HG03108 (cell line): ENCODE data around the gene FOXL2NB.

ENCODE experiments used
- ATAC-seq: cut with Tn5 transposase; IDR thresholded peaks from one replicate; pipeline ENCODE4 v1.9.1; 2021; ENCODE audit warnings: moderate library complexity; ENCODE audit not compliant: unreplicated experiment

FOXL2NB gene

DNA sequence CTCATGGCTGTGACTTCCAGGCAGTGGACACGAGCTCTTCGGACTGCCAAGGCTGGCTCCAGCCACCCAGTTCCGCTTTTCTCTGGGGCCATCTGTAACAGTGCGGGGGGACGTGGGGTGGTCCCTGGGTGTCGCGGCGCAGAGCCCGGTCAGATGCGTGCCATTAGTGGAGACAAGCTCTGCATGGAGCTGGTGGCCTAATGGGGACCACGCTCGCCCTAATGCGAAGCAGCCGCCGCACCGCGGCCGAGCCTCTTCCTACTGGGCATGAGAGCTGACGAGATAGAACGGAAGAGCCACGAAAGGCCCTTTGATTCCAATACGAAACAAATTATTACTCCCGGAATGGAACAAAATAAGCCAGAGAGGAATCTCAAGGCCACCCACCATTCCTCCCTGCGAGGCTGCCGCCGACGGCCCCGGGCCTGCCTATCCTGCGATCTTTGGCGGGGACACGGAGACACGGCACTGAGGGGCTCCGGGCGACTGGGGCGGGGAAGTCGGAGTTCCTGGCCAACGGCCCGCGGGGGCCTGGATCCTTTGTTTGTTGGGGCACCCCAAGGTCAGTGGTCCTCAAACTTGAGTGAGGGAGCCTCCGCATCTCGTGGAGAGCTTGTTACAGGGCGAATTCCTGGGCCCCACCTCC is 18.2 kb upstream of the FOXL2NB start:
- ATAC-seq: no peak

DNA sequence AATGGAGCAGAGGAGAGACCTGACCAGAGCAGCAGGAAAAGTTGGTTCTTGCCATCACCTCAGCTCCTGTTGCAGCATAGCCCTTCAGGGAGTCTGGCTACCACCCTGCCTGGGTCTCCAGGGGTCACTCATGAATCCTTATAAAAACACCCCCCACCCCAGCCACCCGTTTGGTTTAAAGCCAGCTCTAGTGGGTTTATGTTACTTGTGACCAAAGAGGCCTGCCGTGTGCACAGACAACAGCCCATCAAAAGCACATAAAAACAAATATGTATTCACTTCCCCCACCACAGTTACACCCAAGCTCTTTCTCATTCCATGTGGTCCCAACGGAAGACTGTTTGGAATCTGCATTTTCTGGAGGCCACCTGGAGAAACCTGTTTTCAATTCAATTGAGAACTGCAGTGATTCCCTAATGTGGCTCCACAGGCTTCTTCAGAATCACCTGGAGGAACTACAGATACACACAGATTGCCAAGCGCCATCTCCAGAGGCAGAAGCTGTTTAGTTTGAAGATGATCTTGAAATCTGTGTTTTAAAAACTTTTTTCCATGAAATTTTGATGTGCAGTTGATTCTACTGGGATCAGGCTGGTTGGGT is 13.8 kb upstream of the FOXL2NB start:
- no peak for ATAC-seq

DNA sequence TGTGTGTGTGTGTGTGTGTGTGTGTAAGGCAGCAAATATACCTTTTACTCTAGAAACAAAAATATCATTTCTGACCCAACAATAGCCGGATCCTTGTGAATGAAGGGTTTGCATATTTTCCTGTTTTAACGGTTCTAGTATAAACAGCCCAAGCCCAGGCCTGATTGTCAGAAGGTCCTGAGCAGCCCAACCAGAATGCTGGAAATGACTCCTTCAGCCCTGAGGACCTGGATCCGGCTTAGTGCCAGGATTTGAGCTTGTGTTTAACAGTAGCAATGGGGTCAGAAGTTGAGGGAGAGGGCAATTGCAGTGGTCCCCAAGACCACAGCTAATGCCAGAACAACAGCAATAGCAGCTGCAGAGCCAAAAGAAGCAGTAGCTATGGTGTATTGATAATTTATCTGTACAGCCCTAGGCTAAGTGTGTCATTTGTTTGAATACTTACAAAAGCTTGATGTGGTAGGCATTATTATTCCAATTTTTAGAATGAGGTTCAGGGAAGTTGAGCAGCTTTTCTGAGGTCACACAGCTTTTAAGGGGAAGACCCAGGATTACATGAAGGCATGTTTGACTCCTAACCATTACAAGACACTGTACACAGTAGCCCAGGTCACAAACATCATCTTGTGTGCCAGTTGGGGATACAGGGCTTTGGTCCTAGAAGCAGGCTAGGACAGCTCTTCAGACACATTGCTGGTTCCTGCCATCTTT is 12.9 kb upstream of the FOXL2NB start:
- ATAC-seq: no peak

DNA sequence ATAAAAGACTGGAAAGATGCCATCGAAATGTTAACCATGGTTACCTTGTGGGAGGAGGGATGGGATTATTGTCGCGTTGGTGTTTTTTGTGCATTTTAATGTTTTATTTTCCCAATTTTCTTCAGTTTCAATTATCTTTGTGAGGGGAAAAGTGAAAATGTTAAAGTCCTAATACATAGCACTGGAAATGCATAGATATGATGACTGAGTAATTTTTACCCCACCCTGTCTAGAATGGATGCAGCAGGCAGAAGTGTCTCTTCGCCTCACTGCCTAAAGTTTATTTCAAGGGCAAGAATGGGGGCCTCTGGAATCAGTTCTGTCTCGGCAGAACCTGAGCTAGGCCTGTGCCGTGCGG is 11.5 kb upstream of the FOXL2NB start:
- ATAC-seq: no peak

DNA sequence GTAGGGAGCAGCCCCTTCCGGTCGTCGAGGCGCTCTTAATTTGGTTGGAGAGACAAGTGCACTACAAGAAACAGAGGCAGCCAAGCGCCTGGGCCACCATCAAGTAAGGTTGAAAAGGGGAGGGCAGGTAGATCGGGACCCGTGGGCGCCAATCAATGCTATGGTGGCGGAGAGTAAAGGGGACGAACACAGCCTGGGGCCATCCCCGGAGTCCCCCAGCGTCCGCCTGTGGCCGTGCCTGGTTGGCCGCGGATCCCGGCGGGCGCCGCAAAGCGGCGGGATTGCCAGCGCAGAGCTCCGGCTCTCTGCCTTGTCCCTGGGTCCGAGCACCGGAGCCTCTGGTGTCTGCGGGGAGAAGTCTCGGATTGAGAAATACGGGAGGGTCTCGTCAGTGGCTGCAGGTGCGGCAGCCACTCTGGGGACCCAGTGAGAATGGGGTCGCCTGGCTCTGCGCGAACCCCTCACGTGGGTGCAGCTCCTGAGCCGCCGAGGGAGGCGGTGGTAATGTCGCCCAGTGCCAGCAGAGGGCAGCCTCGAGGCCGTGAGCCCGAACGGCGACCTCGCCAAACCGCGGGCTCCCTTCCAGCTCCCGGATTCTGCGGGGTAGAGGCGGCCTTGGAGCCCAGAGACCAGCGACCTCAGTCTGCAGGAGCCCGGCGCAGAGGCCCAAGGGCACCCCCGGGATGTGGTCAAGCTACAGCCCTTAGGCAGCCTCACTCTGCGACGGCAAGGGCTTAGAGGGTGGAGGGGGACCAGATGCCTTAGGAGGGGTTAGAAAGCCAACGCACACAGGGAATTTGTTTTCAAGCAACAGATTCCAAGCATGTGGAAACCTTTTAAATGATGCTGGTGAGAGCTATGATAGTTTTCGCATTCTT is 10.9 kb upstream of the FOXL2NB start:
- ATAC-seq: peak; percentile 77

DNA sequence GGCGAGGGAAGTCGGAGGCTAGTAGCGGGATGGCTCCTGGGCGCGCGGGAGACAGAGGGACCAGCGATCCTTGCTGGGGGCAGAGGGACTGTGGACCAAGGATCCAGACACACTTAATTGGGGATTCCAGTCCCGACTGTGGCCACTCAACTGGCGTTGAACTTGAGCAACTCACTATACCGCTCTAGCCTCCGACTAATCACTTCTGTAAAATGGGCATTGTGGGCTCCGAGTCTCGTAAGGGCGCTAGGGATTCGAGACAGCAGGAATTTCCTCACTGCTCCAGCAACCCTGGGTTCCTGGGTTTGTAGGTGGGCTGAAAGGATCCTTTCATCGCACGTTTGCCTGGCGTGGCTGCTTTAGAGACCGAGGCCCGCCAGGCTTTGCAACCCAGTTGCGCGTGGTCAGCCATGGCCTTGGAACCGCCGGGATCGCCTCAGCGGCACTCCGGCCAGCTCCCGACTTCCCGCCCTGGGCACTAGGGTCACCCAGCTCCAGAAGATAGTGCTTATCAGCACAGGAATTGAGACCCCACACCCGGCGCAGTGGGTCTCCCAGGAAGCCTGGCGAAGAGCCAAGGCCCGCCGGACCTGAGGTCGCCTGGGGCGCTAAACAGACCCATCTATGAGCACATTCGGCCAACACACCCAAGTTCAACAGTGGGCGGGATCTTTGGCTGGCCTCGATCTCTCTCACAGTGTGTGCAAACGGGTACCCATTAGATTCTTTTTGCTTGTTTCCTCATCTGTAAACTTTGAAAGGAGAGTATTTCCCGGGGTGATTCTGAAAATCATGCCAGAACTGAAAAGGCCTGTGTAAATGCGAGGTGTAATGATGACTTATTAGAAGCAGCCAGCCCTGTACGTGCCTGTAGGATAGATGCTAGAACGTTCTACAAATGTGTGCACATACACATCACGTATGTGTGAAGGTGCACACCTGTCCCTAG is 10.0 kb upstream of the FOXL2NB start:
- no peak for ATAC-seq

DNA sequence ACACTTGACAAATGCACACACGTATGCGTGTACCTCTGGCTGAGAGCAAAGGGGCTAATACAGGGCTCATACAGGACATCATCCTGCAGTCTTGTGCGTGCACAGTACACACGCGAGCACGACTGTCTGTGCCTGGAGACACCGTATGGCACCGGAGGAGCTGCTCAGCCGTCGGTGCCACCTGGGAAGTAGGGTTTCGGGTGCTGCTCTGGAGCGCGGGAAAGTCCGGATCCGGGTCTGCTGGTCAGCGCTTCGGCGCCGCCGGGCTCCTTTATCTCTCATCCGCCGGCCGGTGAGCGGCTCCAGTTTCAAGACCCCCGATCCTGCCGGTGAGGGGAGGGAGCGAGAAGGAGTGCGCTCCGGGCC is 9.3 kb upstream of the FOXL2NB start:
- ATAC-seq: no peak

DNA sequence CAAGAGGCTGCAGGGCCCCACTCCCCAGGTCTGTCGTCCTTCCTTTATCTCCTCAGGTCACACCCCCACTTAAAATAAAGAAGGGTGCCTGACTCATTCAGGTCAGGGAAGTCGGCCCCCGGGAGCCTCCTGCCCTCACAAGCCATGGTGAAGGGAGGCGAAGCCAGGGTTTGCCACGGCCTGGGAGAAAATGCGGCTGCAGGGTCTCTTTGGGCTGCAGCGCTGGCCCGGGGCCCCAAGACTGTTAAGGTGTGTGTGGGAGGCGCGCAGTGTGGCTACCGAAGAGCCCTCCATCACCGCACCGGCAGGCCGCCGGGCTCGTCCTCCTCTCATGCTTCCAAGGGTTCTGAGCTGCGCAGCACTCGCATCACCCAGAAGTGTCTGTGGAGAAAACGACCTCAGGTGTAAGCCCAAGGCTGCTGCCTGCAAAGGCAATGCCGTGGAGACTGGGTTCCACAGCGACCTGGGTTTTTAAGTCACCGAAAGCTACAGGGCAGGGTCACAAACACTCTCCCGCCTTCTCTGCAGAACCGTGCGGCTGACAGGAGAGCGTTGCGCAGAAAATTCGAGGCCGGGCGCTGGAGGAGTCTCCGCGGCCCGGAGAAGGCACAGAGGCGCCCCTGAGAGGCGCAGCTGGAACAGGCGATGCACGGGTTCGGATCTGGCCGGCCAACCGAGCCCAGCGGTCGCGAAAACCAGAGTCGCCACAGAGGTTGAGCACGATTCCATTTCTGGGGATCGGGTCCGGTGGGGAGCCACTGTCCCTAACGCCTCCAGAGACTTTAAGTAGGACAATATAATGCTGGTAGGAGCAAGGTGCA is 8.8 kb upstream of the FOXL2NB start:
- ATAC-seq: no peak

DNA sequence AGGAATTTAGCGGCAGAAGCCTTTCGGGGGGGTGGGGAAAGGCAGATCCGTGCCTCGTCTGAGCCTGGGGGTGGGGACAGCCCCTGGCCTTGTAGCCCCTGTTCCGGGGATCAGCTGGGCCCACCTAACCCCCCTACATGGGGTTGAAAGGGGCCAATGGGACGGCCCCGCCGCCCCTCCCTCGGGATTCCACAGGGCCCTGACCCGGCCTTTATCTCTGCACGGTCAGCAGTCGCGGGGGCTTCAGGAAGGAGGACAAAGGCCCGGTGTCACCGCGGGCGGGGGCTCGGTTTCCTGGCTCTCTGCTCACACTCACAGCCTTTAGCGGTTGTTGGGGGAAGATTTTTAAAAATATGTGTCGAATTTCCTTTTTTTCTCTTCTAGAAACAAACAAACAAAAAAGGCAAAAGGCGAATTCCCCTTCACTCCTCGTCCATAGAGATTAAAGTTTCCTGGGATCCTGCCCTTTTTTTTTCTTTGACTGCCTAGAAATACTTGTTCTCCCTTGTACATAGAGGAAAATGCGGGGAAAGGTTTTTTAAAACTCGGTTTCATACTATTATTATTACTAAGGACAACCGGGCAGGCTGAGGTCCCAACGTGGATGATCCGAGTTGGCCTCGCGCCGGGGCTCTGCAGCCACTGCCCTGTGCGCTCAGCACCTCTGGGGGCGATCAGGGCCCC is 8.0 kb upstream of the FOXL2NB start:
- ATAC-seq: no peak

DNA sequence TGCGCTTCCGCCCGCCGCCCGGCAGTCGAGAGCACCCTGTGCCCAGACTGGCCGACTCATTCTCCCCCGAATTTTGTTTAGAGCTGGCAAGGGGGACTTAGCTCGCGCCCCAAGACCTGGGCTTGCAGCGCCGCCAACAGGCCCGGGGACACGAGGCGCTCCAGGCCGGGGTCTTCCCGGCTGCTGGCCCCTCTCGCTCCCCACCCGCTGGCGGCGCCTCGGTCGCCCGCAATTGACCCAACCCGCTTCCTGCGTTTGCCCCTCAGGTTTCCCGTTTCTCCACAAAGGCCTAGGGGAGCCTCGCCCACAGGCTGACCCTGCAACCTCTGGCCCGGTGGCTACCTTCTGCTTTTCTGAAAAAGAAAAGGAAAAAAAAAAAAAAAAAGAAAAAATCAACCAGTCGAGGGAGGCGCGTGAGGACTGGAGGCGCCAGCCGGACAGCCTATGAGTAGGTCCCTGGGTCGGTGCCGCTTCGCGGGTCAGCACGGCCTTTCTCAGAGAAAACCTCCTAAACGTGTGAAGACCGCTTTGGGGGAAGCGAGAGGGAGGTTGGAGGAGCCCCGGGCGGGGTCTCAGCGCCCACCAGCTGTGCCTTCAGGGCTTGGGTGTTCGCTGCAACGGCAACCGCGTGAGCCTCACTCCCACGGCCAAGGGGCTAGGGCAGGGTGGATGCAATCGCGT is 7.3 kb upstream of the FOXL2NB start:
- ATAC-seq: no peak

DNA sequence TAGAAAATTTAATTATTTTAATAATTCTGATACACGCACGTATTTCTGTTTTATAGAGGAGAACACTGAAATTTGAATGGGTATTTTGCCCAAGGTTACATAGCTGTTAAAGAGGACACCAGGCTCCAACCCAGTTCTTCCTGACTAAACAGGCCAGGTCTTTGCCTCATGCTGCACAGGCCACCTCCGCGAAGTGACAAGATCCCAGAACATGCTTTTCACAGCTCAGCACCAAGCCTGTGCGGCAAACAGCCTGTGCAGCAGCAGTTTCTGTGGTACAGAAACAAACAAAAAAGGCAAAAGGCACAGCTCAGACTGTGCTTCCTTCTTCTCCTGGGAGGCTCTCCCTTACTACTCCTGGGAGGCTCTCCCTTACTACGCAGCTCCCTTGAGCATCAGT is 6.6 kb upstream of the FOXL2NB start:
- no peak for ATAC-seq

DNA sequence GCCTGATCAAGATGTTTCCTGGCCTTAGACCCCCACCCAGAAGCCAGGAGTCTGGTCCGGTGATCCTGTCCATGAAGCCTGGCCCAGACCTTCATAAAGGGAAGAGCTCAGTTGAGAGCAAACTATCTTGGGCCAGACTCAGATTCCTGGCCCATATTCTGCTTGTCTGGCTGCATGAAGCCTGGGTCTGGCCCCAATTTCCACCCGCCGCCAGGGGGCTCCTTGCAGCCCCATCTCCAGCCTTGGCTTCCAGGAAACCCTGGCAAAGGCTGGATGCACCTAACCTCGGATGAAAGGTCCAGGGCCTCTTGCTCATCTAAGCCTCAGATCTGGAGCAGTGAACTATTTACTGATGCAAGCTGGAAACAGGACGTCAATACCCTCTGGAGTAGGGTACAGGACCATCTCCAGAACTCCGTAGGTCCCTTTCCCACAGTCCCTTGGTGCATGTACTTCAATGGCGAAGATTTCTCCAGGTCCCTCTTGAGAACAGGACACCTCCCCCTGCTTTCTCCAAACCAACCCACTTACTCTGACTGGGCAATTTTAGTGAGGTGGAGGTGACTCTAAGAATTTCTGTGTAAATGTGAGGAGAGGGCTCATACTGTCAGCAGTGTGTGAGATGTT is 5.6 kb upstream of the FOXL2NB start:
- no peak for ATAC-seq

DNA sequence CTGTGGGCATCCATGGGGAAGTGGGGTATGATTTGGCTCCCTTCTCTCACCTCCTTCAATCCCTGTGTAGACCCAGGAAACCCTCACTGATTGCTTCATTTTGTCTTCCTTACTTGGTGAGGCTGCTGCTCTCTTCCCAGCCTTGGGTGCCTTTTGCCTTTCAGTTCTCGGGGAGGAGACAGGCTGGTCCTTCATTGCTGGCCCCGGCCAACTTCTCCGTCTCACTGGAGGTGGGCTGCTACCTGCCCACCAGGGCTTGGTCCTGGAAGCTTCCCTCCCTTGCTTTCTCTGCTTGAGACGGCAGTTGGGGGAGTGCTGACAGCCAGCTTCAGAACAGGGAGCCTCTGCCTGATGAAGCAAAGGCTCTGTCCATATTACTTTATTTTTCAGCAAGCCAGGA is 4.7 kb upstream of the FOXL2NB start:
- ATAC-seq: no peak

DNA sequence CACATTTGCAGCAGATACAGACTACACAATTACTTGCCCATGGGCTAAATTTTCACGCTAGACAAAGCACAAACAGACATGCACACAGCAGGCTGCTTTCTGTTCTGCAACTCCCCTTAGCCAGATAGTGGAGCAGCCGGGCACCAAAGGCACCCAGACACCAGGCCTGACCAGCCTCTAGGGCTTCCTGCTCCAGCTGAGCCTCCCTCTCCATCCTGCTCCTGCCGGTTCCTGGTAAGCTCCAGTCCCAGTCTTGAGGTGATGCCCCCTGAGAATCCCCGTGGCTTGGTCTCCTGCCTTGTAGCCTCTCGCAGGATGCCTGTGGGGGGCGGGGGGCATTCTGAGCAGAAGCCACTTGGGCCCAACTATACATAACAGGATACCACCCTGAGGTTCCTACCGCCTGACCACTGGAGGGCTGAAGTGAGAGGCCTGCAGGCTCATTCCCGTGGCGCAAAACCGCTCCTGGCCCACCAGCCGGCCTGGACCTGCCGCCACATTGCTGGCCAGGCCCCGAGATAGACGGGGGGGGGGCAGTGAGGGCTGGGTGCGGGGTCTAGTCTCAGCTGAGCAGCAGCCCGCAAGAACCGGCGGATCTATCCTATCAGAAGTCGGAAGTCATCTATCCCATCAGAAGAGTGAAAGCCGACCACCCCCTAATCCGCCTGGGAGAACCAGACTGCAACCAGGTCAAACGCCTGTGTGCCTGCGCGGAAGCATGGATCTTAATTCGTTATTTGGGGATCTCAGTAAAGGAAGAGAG is 4.0 kb upstream of the FOXL2NB start:
- ATAC-seq: no peak

DNA sequence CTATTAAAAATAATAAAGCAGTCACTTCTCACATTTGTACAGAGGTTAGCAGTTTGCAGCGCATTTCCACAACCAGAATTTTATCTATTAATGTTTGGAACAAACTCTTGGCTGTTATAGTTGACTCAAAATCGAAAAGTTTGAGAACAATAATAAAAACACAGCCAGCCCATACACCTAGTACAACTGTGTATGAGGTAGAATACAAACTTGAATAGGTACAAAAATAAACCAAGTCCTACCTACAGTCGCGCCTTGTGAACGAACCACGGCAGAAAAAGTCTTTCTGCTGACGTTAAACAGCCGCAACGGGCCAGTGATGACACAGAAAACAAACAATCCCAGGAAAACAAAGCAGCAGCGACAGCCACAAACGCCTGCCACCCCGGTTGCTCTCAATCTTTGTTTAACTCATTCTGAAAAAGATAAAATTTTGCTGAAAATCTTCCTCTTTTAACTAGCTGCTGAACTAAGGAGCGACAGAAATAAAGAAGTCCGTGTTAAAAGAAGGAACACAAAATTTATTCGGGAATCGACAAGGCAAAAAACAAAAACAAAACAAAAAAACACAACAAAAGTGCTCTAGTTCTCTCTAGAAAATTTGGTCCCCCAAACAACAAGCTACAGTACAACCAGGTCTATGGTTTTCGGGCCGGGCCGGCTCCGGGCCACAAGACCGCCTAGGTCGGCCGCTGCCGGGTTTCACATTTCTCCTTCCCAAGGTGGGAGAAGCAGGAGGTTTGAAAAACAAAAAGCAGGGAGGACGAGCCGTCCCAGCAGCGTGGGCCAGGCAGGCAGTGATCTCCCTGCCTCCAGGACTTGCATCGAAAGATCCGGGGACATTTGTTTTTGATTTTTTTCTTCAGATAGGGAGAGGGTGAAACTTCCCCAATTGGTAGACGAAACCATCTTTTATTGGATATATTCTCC is 3.0 kb upstream of the FOXL2NB start:
- ATAC-seq: no peak

DNA sequence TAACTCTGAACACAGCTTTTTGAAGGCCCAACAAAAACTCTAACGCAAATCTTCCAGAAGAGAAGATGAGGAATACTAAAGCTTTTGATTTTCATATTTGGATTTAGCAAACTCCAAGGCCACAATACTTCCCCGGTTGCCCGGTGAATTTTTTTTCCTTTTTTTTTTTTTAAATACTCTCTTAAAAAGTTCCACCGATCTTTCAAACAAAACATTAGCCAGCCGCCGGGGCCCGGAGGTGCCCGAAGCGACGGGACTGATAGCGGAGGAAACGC is 2.4 kb upstream of the FOXL2NB start:
- no peak for ATAC-seq
